Choroid plexus epithelial cell (primary cell): ENCODE data around the gene AGFG2.
"Not testable (repeated sequence)": the region's sequence is repeated elsewhere in the genome, so short reads cannot be mapped to it uniquely, and the experiment has no call there.

Experiments used
- DNase-seq: peaks from one replicate; pipeline ENCODE4 v3.0.0-alpha.2; 2010; ENCODE audit warnings: low read depth
- H3K4me3 ChIP-seq: 2 replicates; pipeline ENCODE4 v1.5.1; 2011; ENCODE audit warnings: low read depth, mild to moderate bottlenecking, control low read depth, low read length, moderate library complexity
- TF ChIP-seq, protein P1 (sequence below): conservative IDR thresholded peaks from 2 replicates; pipeline ENCODE4 v1.5.1; 2011; ENCODE audit warnings: low read depth, mild to moderate bottlenecking, control low read depth, inconsistent platforms, low read length, moderate library complexity

The AGFG2 gene

DNA sequence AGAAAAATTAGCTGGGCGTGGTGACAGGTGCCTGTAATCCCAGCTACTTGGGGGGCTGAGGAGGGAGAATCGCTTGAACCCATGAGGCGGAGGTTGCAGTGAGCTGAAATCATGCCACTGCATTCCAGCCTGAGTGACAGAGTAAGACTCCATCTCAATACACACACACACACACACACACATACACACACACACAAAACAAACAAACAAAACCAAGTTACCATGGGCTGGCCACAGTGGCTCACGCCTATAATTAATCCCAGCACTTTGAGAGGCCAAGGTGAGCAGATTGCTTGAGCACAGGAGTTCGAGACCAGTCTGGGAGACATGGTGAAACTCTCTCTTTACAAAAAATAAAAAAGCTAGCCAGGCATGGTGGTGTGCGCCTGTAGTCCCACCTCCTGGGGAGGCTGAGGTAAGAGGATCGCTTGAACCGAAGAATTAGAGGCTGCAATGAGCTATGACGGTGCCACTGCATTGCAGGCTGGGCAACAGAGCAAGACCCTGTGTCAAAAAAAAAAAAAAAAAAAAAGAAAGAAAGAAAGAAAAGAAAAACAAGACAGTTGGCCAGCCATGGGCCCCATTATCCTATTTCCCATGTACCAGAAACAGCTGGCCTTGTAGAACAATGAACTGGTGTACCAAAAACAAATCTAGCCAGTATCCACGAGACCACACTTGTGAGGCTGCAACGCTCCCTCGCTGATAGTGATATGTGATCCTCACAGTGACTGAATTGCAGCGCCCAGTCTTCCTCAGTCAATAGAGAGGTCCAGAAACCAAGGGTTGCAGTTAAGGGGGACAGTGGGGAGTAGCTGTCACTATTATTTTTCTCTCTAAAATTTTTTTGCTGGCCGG lies 6.6 kb upstream of the AGFG2 start:
- no peak for DNase-seq
- no peak overlapping the region for H3K4me3 ChIP-seq
- TF ChIP-seq, protein P1, sequence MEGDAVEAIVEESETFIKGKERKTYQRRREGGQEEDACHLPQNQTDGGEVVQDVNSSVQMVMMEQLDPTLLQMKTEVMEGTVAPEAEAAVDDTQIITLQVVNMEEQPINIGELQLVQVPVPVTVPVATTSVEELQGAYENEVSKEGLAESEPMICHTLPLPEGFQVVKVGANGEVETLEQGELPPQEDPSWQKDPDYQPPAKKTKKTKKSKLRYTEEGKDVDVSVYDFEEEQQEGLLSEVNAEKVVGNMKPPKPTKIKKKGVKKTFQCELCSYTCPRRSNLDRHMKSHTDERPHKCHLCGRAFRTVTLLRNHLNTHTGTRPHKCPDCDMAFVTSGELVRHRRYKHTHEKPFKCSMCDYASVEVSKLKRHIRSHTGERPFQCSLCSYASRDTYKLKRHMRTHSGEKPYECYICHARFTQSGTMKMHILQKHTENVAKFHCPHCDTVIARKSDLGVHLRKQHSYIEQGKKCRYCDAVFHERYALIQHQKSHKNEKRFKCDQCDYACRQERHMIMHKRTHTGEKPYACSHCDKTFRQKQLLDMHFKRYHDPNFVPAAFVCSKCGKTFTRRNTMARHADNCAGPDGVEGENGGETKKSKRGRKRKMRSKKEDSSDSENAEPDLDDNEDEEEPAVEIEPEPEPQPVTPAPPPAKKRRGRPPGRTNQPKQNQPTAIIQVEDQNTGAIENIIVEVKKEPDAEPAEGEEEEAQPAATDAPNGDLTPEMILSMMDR, result no peak

DNA sequence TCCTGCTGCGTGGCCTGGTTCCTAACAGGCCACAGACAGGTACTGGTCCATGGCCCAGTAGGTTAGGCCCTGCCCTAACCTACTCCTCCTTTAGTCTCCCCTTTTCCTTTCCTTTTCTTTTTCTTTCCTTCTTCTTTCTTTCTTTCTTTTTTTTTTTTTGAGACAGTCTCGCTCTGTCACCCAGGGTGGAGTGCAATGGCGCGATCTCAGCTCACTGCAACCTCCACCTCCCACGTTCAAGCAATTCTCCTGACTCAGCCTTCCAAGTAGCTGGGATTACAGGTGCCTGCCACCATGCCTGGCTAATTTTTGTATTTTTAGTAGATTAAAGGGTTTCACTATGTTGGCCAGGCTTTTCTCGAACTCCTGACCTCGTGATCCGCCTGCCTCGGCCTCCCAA lies 3.0 kb upstream of the AGFG2 start:
- not testable (repeated sequence) for DNase-seq, H3K4me3 ChIP-seq

GRCh38 chr7:100536695-100537094 lies 2.3 kb upstream of the AGFG2 start:
- DNase-seq, result not testable (repeated sequence)

DNA sequence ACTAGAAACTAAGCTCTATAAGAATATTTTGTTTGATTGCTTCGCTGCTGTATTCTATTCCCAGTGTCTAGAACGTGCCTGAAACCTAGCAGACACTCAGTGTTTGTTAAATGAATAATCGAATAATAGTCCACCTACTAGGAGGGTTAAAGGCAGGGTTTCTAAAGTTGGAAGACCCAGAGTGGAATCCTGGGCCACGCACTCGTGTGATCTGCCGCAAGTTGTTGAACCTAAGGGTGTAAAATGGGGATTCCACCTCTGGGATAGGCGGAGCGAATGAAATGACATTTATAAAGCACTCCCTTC lies 702 bp upstream of the AGFG2 start:
- TF ChIP-seq, protein P1, result no peak
- H3K4me3 ChIP-seq, result peak overlapping the region; percentile 46
- no peak for DNase-seq

More at GRCh38 chr7:100536695-100537094, 2.3 kb upstream of the AGFG2 start:
- H3K4me3 ChIP-seq, result not testable (repeated sequence)

GRCh38 chr7:100539436-100540006 lies 518 bp downstream of the AGFG2 start:
- no peak for DNase-seq
- peak overlapping the region; percentile 78 for H3K4me3 ChIP-seq
- TF ChIP-seq, protein P1, result no peak

DNA sequence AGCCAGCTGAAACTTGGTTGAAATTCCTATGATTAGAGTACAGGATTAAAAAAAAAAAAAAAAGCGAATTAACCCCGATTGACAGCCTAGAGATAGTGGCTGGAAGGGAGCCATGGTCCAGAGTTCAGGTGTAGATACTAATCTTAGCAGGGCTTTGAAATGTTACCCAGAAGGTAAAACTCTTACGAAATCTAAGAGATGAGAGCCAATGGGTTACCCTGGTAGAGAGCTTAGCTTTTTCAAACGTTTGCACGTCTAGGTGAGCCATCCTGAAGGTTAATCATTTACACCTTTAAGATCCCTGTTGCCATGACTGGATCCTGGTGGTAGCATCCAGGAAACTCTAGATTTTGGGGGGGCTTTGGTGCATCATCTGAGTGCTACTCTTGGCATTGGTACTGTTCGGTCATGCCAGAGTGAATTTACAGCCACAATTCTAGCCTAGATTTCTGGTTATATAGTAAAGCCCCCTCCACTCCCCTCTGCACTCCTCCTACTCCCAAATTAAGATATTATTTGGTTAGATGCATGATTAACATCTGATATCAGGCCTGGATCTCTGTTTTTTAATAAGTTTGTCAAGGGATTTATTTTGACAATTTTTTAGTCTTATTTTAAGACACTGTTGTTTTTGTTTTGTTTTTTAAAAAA lies 1.2 kb downstream of the AGFG2 start:
- no peak for DNase-seq
- H3K4me3 ChIP-seq, result peak overlapping the region; percentile 78
- TF ChIP-seq, protein P1, result no peak

- DNase-seq, H3K4me3 ChIP-seq: not testable (repeated sequence)
Measured at GRCh38 chr7:100541309-100541708, 2.3 kb downstream of the AGFG2 start.

GRCh38 chr7:100543586-100543985 lies 4.6 kb downstream of the AGFG2 start:
- TF ChIP-seq, protein P1, result no peak
- no peak for DNase-seq
- no peak overlapping the region for H3K4me3 ChIP-seq
